HEK293T (cell line): ENCODE measurements around the gene ARHGAP26.

Source experiments
- CTCF ChIA-PET: fragments of 350-600 bp; formaldehyde crosslinking; extraction: SDS; loops from one replicate; lab custom pipeline; 2021; ENCODE audit warnings: antibody characterized with exemption, inconsistent platforms; lab: Yijun Ruan, JAX
- POLR2A ChIA-PET: fragments of 350-600 bp; formaldehyde crosslinking; extraction: SDS; loops from one replicate; lab custom pipeline; 2020; ENCODE audit warnings: antibody characterized with exemption, inconsistent platforms; lab: Yijun Ruan, JAX
- DNase-seq: peaks from one replicate; pipeline ENCODE4 v3.0.0; 2012; ENCODE audit warnings: mixed read lengths; ENCODE audit errors: extremely low spot score
- ARNT ChIP-seq: fragments of 450-650 bp; IDR thresholded peaks from 2 replicates; pipeline ENCODE4 v1.6.1; 2017; ENCODE audit warnings: mild to moderate bottlenecking
- BHLHE40 ChIP-seq: fragments of 450-650 bp; IDR thresholded peaks from 2 replicates; pipeline ENCODE4 v1.6.1; 2016; ENCODE audit warnings: mild to moderate bottlenecking, moderate library complexity, borderline replicate concordance
- CTBP1 ChIP-seq: fragments of 450-650 bp; IDR thresholded peaks from 2 replicates; pipeline ENCODE4 v1.6.1; 2016; ENCODE audit warnings: borderline replicate concordance
- ELF4 ChIP-seq: fragments of 450-650 bp; IDR thresholded peaks from 2 replicates; pipeline ENCODE4 v1.6.1; 2017; ENCODE audit warnings: antibody characterized with exemption
- FOXA1 ChIP-seq: fragments of 450-650 bp; IDR thresholded peaks from 2 replicates; pipeline ENCODE4 v1.6.1; 2016; ENCODE audit warnings: mild to moderate bottlenecking
- FOXK2 ChIP-seq: fragments of 450-650 bp; IDR thresholded peaks from 2 replicates; pipeline ENCODE4 v1.6.1; 2016; ENCODE audit warnings: mild to moderate bottlenecking
- FOXM1 ChIP-seq: fragments of 450-650 bp; IDR thresholded peaks from 2 replicates; pipeline ENCODE4 v1.6.1; 2017; ENCODE audit warnings: mild to moderate bottlenecking, borderline replicate concordance
- HDGF ChIP-seq: fragments of 450-650 bp; IDR thresholded peaks from 2 replicates; pipeline ENCODE4 v1.6.1; 2017; ENCODE audit warnings: antibody characterized with exemption, borderline replicate concordance
- L3MBTL2 ChIP-seq: fragments of 450-650 bp; conservative IDR thresholded peaks from 2 replicates; pipeline ENCODE4 v1.6.1; 2016; ENCODE audit warnings: mild to moderate bottlenecking
- LEF1 ChIP-seq: fragments of 450-650 bp; IDR thresholded peaks from 2 replicates; pipeline ENCODE4 v1.6.1; 2017; ENCODE audit warnings: mild to moderate bottlenecking, borderline replicate concordance
- NFRKB ChIP-seq: fragments of 450-650 bp; IDR thresholded peaks from 2 replicates; pipeline ENCODE4 v1.6.1; 2016; ENCODE audit warnings: mild to moderate bottlenecking, moderate library complexity
- SP1 ChIP-seq: fragments of 450-650 bp; IDR thresholded peaks from 2 replicates; pipeline ENCODE4 v1.6.1; 2017
- SUZ12 ChIP-seq: fragments of 450-650 bp; IDR thresholded peaks from 2 replicates; pipeline ENCODE4 v1.6.1; 2016; ENCODE audit warnings: mild to moderate bottlenecking
- TARDBP ChIP-seq: fragments of 450-650 bp; IDR thresholded peaks from 2 replicates; pipeline ENCODE4 v1.6.1; 2016
- ZNF384 ChIP-seq: fragments of 450-650 bp; IDR thresholded peaks from 2 replicates; pipeline ENCODE4 v1.6.1; 2016
- TF ChIP-seq, protein P1 (sequence below): fragments of 450-650 bp; IDR thresholded peaks from 2 replicates; pipeline ENCODE4 v1.6.1; 2016

The ARHGAP26 gene

DNA sequence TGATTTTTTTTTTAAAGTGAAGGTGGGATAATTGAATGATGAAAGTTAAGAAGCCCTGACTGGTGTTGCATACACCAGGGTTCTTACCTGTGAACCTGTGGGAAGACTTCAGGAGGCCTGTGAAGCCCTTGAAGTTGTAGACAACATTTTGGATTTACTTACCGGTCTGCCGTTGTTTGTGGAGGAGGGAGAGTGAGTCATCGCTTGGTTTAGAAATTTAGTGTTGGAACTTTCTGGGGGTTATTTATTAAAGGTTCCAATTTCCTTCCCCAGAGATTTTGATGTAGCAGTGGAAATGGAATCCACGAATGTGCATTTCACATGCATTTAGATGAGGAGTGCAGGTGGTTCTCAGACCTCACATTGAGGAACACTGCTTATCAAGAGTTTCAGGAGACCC lies 49.6 kb downstream of the ARHGAP26 start:
- POLR2A ChIA-PET, result no interaction called here
- TF ChIP-seq FOXA1 (no peak), TARDBP (no peak), L3MBTL2 (no peak), LEF1 (no peak), ELF4 (no peak), ZNF384 (no peak), FOXM1 (no peak), CTBP1 (no peak), SUZ12 (no peak), HDGF (no peak), NFRKB (no peak)
- TF ChIP-seq, protein P1, sequence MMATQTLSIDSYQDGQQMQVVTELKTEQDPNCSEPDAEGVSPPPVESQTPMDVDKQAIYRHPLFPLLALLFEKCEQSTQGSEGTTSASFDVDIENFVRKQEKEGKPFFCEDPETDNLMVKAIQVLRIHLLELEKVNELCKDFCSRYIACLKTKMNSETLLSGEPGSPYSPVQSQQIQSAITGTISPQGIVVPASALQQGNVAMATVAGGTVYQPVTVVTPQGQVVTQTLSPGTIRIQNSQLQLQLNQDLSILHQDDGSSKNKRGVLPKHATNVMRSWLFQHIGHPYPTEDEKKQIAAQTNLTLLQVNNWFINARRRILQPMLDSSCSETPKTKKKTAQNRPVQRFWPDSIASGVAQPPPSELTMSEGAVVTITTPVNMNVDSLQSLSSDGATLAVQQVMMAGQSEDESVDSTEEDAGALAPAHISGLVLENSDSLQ, result no peak
- no peak for DNase-seq
- CTCF ChIA-PET, result no interaction called here

DNA sequence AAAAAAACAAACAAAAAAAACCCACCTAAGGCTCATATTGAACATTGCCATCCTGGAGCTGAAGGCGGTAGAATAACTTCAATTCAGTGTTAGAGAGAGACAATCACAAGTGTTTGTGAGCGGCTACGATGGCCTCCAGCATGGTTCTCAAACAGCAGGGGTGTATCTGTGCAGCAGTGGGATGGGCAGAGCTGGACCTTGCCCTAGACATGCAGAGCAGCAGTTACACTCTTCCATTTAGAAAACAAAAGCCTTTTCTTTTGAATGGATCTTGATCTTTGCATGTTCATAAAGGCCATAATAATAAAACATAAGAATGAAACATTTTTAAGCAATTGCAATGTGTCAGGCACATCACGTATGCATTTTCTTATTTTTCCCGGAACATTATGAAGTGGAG lies 50.3 kb downstream of the ARHGAP26 start:
- TF ChIP-seq SP1 (no peak), SUZ12 (no peak), NFRKB (no peak)
- DNase-seq, result no peak
- CTCF ChIA-PET, result interaction anchor here (0.7 to 2.1 kb wide), 2 partner anchors 12 to 36 kb away, joined by 6 to 8 read pairs; no protein-coding TSS in a partner anchor
- POLR2A ChIA-PET, result interaction anchor here (0.5 kb wide), 1 partner anchor 1372 kb away, joined by 3 read pairs; no protein-coding TSS in a partner anchor

DNA sequence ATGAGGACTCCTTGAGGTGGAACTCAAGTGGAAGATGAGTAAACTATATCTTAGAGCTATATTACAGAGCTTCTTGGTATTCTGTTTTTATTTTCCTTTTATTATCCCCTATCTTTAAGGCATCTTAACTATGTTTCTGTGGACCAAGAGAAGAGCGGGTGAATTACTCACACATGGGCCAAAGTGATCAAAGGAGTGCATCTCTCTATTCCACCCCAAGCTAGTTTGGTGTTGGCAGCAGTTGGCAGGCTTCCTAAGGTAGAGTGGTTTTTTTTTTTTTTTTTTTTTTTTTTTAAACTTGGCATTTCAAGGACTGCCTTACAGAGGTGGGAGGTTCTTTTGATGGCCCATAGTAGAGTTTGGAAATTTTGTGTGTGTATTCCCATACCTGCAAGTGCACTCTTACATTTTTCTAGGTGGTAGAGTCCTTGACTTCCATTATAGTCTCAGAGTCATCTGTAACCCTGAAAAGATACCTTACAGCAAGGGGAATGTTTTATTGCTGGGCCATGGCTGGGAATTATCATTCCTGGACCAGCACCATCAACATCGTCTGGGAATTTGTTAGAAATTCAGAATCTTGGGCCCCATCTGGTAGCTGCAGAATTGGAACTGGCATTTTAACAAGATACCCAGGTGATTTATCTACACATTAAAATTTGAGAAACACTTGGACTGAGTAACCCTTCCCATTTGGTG lies 51.0 kb downstream of the ARHGAP26 start:
- no peak for DNase-seq
- CTCF ChIA-PET, result interaction anchor here (0.7 to 2.1 kb wide), 3 partner anchors 9 to 37 kb away, joined by 4 to 8 read pairs (median 6); no protein-coding TSS in a partner anchor
- no peak for TF ChIP-seq TARDBP
- TF ChIP-seq FOXM1, result no peak
- no peak for TF ChIP-seq FOXK2
- no peak for TF ChIP-seq HDGF
- TF ChIP-seq SP1, result no peak
- no peak for TF ChIP-seq FOXA1
- no peak for TF ChIP-seq ZNF384
- no peak for TF ChIP-seq LEF1
- TF ChIP-seq ARNT, result no peak
- TF ChIP-seq NFRKB, result no peak
- no peak for TF ChIP-seq L3MBTL2
- TF ChIP-seq SUZ12, result no peak
- TF ChIP-seq, protein P1, result no peak
- TF ChIP-seq ELF4, result no peak
- TF ChIP-seq BHLHE40, result no peak
- no peak for TF ChIP-seq CTBP1
- POLR2A ChIA-PET, result no interaction called here

DNA sequence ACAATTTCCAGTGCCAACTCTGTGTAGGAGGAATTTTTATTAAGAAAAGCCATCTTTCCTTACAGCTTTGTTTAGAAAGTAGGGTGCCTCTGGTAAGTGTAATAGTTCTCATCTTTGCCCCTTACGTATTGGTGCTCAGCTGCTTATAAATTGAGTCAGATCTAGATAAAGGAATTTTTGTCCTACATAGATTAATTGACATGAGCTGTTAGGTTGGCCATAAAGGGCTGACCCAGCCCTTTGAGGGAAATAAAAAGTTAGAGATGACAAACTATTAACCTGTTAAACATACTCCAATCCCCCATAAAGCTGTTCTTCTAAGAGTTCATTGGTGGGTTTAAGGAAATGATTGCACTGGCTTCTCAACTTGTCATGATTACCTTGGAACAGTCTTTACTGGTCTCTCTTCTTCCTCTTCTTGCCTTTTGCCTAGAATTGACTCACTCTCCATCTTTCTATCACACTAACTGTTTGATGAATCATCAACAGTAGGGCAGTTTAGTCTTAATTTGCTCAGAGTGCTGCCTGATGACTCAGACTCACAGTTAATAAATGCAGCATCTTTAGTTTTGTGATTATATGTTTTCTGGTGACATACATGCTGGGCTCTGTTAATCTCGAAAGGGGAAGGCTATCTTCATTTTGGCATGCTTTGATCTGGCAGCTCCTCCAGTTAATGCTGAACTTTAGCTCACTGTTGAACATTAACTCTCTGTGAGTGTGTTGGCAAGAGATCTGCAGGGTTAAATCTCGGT lies 51.7 kb downstream of the ARHGAP26 start:
- TF ChIP-seq CTBP1 (no peak), LEF1 (no peak), HDGF (no peak), NFRKB (no peak), ARNT (no peak), ZNF384 (no peak)
- CTCF ChIA-PET, result interaction anchor here (0.5 to 2.1 kb wide), 3 partner anchors 8 to 105 kb away, joined by 3 to 8 read pairs (median 4); no protein-coding TSS in a partner anchor
- DNase-seq, result no peak
- POLR2A ChIA-PET, result no interaction called here

DNA sequence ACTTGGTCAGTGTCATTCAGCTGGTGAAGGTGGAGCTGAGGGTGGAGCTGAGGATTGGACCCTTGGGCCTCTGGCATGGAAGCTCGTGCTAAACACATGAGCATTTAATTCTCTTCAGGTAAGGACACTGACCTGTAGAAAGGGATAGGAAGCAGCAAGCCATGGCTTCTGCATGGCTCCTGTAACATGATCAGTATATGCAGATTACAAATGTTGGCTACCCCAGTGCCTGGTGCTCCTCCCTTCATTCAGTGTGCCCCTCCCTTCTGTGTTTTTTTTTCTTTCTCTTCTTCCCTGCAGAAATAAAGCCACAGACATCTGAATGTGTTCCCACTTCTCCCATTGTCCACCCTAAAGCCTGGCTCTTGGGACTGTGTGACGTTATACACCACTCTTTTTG lies 52.9 kb downstream of the ARHGAP26 start:
- ChIA-PET CTCF (interaction anchor here (0.6 kb wide), 1 partner anchor 35 kb away, joined by 4 read pairs; no protein-coding TSS in a partner anchor), POLR2A (no interaction called here)
- TF ChIP-seq TARDBP (no peak), NFRKB (no peak), SP1 (no peak)
- no peak for DNase-seq

DNA sequence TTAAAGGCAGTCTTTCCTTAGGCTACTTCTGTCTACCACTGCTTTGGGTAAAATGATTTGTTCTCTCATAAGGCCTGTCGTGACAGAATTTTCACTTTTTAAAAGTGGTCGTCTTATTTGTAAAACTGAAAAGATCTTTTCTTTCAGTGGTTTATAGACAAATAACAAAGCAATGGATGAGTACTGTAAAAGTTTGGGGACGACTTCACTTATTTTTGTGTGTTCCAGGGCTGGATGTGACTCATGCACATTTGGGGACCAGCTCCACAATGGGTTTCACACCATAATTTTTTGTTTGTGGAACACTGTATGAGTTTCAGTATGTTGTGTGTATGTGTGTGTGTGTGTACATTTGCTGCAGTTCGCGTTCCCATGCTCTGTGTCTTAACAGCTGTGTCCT lies 53.6 kb downstream of the ARHGAP26 start:
- TF ChIP-seq CTBP1, result no peak
- ChIA-PET CTCF (interaction anchor here (0.6 to 0.9 kb wide), 4 partner anchors 36 to 88 kb away, joined by 3 to 5 read pairs (median 4); no protein-coding TSS in a partner anchor), POLR2A (no interaction called here)
- DNase-seq, result no peak

DNA sequence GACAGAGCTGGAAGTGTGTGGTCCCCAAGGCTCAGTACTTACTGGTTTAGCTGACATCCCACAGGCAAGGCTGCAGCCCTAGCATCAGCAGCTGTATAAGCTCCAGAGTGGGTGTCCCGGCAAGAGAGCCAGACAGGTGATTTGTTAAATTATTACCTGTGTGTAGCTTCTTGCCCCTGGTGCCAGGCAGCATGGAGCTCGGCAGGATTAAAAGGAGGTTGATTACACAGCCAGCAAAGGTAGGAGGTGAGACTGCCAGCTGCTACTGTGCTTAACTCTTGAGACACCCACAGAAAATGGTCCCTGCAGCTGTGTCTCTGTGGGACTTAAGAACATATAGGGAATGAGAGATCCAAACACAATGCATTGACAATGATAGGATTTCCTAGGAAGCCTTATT lies 54.2 kb downstream of the ARHGAP26 start:
- CTCF ChIA-PET, result interaction anchor here (0.6 to 0.9 kb wide), 2 partner anchors 42 to 88 kb away, joined by 4 to 5 read pairs; no protein-coding TSS in a partner anchor
- no peak for DNase-seq
- POLR2A ChIA-PET, result no interaction called here
- TF ChIP-seq FOXK2, result no peak
- TF ChIP-seq L3MBTL2, result no peak
- TF ChIP-seq NFRKB, result no peak
- no peak for TF ChIP-seq SP1
